ENCODE measurements around the gene LCTL.
"Not testable (repeated sequence)": the region's sequence is repeated elsewhere in the genome, so short reads cannot be mapped to it uniquely, and the experiment has no call there.

The LCTL gene

GRCh38 chr15:66500346-66500745, 65.5 kb downstream of the LCTL start:
- DNase-seq (ENCODE audit: low read depth): not testable (repeated sequence)

GRCh38 chr15:66498501-66499386, 67.1 kb downstream of the LCTL start:
- DNase-seq (ENCODE audit: low read depth): no peak
